Stomach (tissue), 4 donors: ENCODE results near the gene GLMP.

ENCODE experiments used
- CTCF ChIP-seq, 7 experiments: fragments of 450-650 bp in 4 of 7; fragments of 200-600 bp in 3 of 7; sonication (generic) in 3 of 7; IDR thresholded peaks; one replicate each; pipeline ENCODE4 v1.5.1; 2016 to 2019; ENCODE audit warnings: antibody characterized with exemption in 7 of 7, control low read depth in 2 of 7, mild to moderate bottlenecking in 1 of 7
- EP300 ChIP-seq: sonication (generic); formaldehyde crosslinking; IDR thresholded peaks from one replicate; pipeline ENCODE4 v1.6.1; 2017; ENCODE audit warnings: antibody characterized with exemption
- POLR2A ChIP-seq, 4 donors: fragments of 450-650 bp; IDR thresholded peaks; one replicate each; pipeline ENCODE4 v1.6.1; 2016; ENCODE audit warnings: antibody characterized with exemption in 4 of 4, control low read depth in 2 of 4, mild to moderate bottlenecking in 1 of 4, moderate library complexity in 1 of 4
- POLR2AphosphoS5 ChIP-seq, 3 donors: sonication (generic); formaldehyde crosslinking; IDR thresholded peaks; one replicate each; pipeline ENCODE4 v1.6.1; 2016; ENCODE audit warnings: antibody characterized with exemption in 3 of 3

DNA sequence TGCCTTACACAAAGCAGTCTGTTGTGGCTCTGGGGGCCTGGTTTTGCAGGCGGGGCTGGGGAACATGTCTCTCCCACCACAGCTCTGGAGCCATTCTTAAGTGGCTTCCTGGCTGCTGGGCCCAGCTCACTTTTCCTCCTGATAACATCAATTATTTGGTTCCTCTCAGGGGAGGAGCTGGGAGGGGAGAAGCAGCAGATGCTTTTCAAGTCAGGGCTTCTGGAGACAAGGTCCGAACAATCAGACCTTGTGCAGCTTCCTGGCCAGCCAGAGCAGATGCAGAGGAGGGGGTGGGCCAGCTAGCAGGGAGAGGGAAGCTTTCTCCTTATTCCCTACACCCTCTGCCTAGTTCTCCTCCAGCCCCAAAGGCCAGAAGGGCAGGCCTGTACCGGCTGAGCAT, 44.0 kb downstream of the GLMP start:
- TF ChIP-seq POLR2A (IDR thresholded peaks at IDR 0.05) (no peak), CTCF (IDR thresholded peaks at IDR 0.05) (no peak), POLR2AphosphoS5 (IDR thresholded peaks at IDR 0.05) (no peak), EP300 (no peak)
